HepG2 (cell line): ENCODE results near the gene IQCN. TPM values are rescaled to one million over a fixed set of nuclear protein-coding genes. Genes with fewer than 3 reads are reported as not detected.

Source experiments
- BRCA1 ChIP-seq: sonication (generic); formaldehyde crosslinking; IDR thresholded peaks from 2 replicates; pipeline ENCODE4 v1.4.0; 2020; ENCODE audit warnings: missing genetic modification reagents
- GABPA ChIP-seq, 2 experiments: IDR thresholded peaks; 2 replicates each; pipeline ENCODE4 v1.6.1; 2011 to 2016; ENCODE audit warnings: low read depth in 2 of 2, low read length in 1 of 2, missing biosample characterization in 1 of 2, missing genetic modification characterization in 1 of 2
- NFKB2 ChIP-seq: sonication (generic); formaldehyde crosslinking; IDR thresholded peaks from 2 replicates; pipeline ENCODE4 v1.4.0; 2020; ENCODE audit warnings: missing genetic modification reagents, borderline replicate concordance
- RARA ChIP-seq: IDR thresholded peaks from 2 replicates; pipeline ENCODE4 v1.6.1; 2016; ENCODE audit warnings: missing genetic modification reagents, missing compliant biosample characterization
- TAF1 ChIP-seq: sonication (generic); formaldehyde crosslinking; IDR thresholded peaks from 2 replicates; pipeline ENCODE4 v1.4.0; 2020; ENCODE audit warnings: missing genetic modification reagents
- TP53 ChIP-seq: sonication (generic); formaldehyde crosslinking; conservative IDR thresholded peaks from 2 replicates; pipeline ENCODE4 v1.4.0; 2020; ENCODE audit warnings: missing genetic modification reagents
- ZFP62 ChIP-seq: sonication (generic); formaldehyde crosslinking; IDR thresholded peaks from 2 replicates; pipeline ENCODE4 v1.4.0; 2020; ENCODE audit warnings: missing genetic modification reagents
- ZNF326 ChIP-seq: sonication (generic); formaldehyde crosslinking; IDR thresholded peaks from 2 replicates; pipeline ENCODE4 v1.4.0; 2020; ENCODE audit warnings: missing genetic modification reagents, borderline replicate concordance
- ZNF569 ChIP-seq: sonication (generic); formaldehyde crosslinking; IDR thresholded peaks from 2 replicates; pipeline ENCODE4 v1.5.0; 2020; ENCODE audit warnings: mild to moderate bottlenecking, missing genetic modification reagents, moderate library complexity, borderline replicate concordance
- ZNF644 ChIP-seq: IDR thresholded peaks from 2 replicates; pipeline ENCODE4 v1.6.1; 2016; ENCODE audit warnings: low read depth
- ZNF720 ChIP-seq: sonication (generic); formaldehyde crosslinking; IDR thresholded peaks from 2 replicates; pipeline ENCODE4 v1.4.0; 2020; ENCODE audit warnings: missing genetic modification reagents
- polyA plus RNA-seq, 8 experiments: library from polyadenylated mRNA; depleted of rRNA in 3 of 8; stranded (reverse) in 7 of 8; unstranded in 1 of 8; fragments of >200 nt; fragmentation: Illumina TruSeq in 4 of 8; extraction: Trizol in 4 of 8; gene quantifications; 2 replicates each; pipeline versions ENCODE4 v1.2.1 to v1.2.3, GENCODE V29; 2011 to 2016; ENCODE audit warnings: low read depth in 4 of 8, missing spikeins in 1 of 8, mixed read lengths in 1 of 8; ENCODE audit not compliant: insufficient read depth in 1 of 8
- total RNA-seq, 5 experiments: library from RNA; depleted of rRNA; stranded (reverse); fragments of >200 nt; fragmentation: Illumina TruSeq; extraction: Trizol; gene quantifications; 2 replicates each; pipeline ENCODE4 v1.2.3, GENCODE V29; 2016; ENCODE audit warnings: low read depth in 1 of 5
- TF ChIP-seq, protein P1 (sequence below): sonication (generic); formaldehyde crosslinking; IDR thresholded peaks from 2 replicates; pipeline ENCODE4 v1.5.1; 2020; ENCODE audit warnings: mild to moderate bottlenecking, missing genetic modification reagents, borderline replicate concordance
- TF ChIP-seq, protein P2 (sequence below): sonication (generic); formaldehyde crosslinking; IDR thresholded peaks from 2 replicates; pipeline ENCODE4 v1.5.0; 2020; ENCODE audit warnings: mild to moderate bottlenecking, missing genetic modification reagents, borderline replicate concordance
- TF ChIP-seq, protein P3 (sequence below): sonication (generic); formaldehyde crosslinking; IDR thresholded peaks from 2 replicates; pipeline ENCODE4 v1.9.0; 2022; ENCODE audit warnings: low read depth, missing genetic modification reagents

The IQCN gene
- total and polyA plus RNA-seq, 2 of the 13 experiments (the other 11 are each of a cell fraction or from before 2014, with no cell fraction given), result 0.04 to 0.18 TPM

DNA sequence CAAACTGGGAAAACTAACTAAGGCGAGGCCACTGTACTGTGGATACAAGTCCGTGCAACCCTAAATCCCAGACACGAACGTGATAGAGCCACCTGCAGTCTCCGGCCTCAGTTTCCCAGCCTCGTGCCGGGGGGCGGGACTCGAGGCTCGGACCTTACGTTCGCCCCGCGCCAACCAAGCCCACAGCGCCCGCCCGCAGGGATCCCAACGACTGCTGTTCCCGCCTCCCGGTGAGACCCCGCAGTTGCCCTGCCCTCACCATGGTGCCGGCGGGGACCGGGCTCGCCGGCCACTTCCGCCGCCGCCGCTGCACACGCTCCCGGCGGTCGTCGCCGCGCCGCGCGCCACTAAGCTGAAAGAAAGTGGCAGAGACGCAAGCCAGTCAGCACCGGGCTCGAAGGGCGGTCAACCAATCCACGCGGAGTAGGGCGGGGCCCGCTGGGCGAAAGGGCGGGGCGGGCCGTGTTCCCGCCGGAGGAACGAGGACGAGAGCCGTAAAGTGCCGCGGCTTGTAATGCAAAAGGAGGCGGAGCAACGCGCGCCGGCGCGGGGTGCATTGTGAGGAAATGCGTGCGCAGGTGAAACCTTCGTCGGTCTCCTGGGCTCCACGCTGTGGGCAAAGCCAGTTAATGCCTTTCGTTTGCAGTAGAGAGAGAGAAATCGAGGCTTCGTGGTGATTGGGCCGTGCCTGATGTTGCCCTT lies 48.7 kb upstream of the IQCN start, which contains the start of gene LSM4 (continued):
- TF ChIP-seq ZNF644 (CRISPR knock-in tag) (no peak), TP53 (CRISPR knock-in tag) (0 out of 2 replicates have a peak, but pooled peaks have one; percentile 20), BRCA1 (CRISPR knock-in tag) (no peak), NFKB2 (CRISPR knock-in tag) (peak; percentile 53; the same call in 1 of the 2 replicates), ZNF569 (CRISPR knock-in tag) (no peak), ZFP62 (CRISPR knock-in tag) (no peak), ZNF720 (CRISPR knock-in tag) (no peak), GABPA (IDR thresholded peaks at IDR 0.05; ENCODE audit: low read depth, low read length) (peak; percentile 62), GABPA (CRISPR knock-in tag; IDR thresholded peaks at IDR 0.05; ENCODE audit: low read depth) (peak; percentile 80), TAF1 (CRISPR knock-in tag) (peak; percentile 85), ZNF326 (CRISPR knock-in tag) (no peak), RARA (CRISPR knock-in tag) (no peak)
- TF ChIP-seq, protein P1, sequence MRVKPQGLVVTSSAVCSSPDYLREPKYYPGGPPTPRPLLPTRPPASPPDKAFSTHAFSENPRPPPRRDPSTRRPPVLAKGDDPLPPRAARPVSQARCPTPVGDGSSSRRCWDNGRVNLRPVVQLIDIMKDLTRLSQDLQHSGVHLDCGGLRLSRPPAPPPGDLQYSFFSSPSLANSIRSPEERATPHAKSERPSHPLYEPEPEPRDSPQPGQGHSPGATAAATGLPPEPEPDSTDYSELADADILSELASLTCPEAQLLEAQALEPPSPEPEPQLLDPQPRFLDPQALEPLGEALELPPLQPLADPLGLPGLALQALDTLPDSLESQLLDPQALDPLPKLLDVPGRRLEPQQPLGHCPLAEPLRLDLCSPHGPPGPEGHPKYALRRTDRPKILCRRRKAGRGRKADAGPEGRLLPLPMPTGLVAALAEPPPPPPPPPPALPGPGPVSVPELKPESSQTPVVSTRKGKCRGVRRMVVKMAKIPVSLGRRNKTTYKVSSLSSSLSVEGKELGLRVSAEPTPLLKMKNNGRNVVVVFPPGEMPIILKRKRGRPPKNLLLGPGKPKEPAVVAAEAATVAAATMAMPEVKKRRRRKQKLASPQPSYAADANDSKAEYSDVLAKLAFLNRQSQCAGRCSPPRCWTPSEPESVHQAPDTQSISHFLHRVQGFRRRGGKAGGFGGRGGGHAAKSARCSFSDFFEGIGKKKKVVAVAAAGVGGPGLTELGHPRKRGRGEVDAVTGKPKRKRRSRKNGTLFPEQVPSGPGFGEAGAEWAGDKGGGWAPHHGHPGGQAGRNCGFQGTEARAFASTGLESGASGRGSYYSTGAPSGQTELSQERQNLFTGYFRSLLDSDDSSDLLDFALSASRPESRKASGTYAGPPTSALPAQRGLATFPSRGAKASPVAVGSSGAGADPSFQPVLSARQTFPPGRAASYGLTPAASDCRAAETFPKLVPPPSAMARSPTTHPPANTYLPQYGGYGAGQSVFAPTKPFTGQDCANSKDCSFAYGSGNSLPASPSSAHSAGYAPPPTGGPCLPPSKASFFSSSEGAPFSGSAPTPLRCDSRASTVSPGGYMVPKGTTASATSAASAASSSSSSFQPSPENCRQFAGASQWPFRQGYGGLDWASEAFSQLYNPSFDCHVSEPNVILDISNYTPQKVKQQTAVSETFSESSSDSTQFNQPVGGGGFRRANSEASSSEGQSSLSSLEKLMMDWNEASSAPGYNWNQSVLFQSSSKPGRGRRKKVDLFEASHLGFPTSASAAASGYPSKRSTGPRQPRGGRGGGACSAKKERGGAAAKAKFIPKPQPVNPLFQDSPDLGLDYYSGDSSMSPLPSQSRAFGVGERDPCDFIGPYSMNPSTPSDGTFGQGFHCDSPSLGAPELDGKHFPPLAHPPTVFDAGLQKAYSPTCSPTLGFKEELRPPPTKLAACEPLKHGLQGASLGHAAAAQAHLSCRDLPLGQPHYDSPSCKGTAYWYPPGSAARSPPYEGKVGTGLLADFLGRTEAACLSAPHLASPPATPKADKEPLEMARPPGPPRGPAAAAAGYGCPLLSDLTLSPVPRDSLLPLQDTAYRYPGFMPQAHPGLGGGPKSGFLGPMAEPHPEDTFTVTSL, result no peak
- TF ChIP-seq, protein P2, sequence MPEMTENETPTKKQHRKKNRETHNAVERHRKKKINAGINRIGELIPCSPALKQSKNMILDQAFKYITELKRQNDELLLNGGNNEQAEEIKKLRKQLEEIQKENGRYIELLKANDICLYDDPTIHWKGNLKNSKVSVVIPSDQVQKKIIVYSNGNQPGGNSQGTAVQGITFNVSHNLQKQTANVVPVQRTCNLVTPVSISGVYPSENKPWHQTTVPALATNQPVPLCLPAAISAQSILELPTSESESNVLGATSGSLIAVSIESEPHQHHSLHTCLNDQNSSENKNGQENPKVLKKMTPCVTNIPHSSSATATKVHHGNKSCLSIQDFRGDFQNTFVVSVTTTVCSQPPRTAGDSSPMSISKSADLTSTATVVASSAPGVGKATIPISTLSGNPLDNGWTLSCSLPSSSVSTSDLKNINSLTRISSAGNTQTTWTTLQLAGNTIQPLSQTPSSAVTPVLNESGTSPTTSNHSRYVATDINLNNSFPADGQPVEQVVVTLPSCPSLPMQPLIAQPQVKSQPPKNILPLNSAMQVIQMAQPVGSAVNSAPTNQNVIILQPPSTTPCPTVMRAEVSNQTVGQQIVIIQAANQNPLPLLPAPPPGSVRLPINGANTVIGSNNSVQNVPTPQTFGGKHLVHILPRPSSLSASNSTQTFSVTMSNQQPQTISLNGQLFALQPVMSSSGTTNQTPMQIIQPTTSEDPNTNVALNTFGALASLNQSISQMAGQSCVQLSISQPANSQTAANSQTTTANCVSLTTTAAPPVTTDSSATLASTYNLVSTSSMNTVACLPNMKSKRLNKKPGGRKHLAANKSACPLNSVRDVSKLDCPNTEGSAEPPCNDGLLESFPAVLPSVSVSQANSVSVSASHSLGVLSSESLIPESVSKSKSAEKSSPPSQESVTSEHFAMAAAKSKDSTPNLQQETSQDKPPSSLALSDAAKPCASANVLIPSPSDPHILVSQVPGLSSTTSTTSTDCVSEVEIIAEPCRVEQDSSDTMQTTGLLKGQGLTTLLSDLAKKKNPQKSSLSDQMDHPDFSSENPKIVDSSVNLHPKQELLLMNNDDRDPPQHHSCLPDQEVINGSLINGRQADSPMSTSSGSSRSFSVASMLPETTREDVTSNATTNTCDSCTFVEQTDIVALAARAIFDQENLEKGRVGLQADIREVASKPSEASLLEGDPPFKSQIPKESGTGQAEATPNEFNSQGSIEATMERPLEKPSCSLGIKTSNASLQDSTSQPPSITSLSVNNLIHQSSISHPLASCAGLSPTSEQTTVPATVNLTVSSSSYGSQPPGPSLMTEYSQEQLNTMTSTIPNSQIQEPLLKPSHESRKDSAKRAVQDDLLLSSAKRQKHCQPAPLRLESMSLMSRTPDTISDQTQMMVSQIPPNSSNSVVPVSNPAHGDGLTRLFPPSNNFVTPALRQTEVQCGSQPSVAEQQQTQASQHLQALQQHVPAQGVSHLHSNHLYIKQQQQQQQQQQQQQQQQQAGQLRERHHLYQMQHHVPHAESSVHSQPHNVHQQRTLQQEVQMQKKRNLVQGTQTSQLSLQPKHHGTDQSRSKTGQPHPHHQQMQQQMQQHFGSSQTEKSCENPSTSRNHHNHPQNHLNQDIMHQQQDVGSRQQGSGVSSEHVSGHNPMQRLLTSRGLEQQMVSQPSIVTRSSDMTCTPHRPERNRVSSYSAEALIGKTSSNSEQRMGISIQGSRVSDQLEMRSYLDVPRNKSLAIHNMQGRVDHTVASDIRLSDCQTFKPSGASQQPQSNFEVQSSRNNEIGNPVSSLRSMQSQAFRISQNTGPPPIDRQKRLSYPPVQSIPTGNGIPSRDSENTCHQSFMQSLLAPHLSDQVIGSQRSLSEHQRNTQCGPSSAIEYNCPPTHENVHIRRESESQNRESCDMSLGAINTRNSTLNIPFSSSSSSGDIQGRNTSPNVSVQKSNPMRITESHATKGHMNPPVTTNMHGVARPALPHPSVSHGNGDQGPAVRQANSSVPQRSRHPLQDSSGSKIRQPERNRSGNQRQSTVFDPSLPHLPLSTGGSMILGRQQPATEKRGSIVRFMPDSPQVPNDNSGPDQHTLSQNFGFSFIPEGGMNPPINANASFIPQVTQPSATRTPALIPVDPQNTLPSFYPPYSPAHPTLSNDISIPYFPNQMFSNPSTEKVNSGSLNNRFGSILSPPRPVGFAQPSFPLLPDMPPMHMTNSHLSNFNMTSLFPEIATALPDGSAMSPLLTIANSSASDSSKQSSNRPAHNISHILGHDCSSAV, result no peak
- TF ChIP-seq, protein P3, sequence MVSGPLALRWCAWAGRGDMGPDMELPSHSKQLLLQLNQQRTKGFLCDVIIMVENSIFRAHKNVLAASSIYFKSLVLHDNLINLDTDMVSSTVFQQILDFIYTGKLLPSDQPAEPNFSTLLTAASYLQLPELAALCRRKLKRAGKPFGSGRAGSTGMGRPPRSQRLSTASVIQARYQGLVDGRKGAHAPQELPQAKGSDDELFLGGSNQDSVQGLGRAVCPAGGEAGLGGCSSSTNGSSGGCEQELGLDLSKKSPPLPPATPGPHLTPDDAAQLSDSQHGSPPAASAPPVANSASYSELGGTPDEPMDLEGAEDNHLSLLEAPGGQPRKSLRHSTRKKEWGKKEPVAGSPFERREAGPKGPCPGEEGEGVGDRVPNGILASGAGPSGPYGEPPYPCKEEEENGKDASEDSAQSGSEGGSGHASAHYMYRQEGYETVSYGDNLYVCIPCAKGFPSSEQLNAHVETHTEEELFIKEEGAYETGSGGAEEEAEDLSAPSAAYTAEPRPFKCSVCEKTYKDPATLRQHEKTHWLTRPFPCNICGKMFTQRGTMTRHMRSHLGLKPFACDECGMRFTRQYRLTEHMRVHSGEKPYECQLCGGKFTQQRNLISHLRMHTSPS (CRISPR knock-in tag), result no peak
